Muscle of arm (tissue), 12 donors: ENCODE data around the gene TRIP12. TPM values are rescaled to one million over a fixed set of nuclear protein-coding genes. Genes with fewer than 3 reads are reported as not detected.
"Not testable (repeated sequence)": the region's sequence is repeated elsewhere in the genome, so short reads cannot be mapped to it uniquely, and the experiment has no call there.

Experiments used
- DNase-seq: peaks from one replicate; pipeline ENCODE4 v3.0.0-alpha.2; 2013
- polyA plus RNA-seq, 12 donors: library from polyadenylated mRNA; unstranded; fragments of 120-200 nt; gene quantifications; one replicate each; pipeline ENCODE4 v1.2.1, GENCODE V29; 2013; ENCODE audit not compliant: insufficient read length in 12 of 12

Gene TRIP12
- polyA plus RNA-seq, 12 donors = 162 to 611 (median 198) TPM

DNA sequence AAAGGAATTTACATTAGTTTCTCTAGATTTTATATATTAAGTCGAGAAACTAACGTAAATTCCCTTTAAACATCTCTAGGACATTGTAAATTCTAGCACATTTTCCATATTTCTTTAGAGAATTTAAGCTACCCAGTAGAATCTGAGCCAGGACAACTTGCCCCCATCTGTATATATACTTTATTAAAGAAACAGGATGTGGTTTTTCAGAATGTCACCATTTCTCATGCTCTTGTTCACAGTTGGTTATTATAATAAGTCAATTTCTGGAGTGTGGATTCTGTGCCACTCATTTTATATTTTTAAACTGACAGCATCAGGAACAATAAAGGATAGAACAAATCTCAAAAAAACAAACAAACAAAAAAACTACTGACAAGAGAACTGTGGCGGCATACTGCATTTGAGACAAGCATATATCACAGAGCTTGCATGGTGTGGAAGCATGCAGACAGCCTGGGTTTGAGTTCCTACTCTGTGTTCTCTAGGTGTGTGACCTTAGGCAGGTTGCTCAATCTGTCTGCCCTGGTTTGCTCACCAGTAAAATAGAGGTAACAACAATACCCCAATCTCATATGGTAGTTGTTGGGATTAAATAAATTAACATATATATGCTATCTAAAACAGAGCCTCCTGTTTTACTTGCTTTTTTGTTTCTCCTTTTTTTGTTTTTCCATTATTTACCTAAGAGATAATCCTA lies 146.0 kb downstream of the TRIP12 start:
- DNase-seq = no peak

- DNase-seq = no peak
Measured at GRCh38 chr2:229774237-229774636, 147.6 kb downstream of the TRIP12 start.

GRCh38 chr2:229768235-229768634 lies 153.6 kb downstream of the TRIP12 start:
- no peak for DNase-seq

- no peak for DNase-seq
Measured at GRCh38 chr2:229765721-229766120, 156.1 kb downstream of the TRIP12 start.

GRCh38 chr2:229761663-229762062 lies 160.1 kb downstream of the TRIP12 start:
- DNase-seq = no peak

GRCh38 chr2:229757462-229757861 lies 164.3 kb downstream of the TRIP12 start:
- not testable (repeated sequence) for DNase-seq

- DNase-seq = no peak
Measured at GRCh38 chr2:229752970-229753729, 168.7 kb downstream of the TRIP12 start.

DNA sequence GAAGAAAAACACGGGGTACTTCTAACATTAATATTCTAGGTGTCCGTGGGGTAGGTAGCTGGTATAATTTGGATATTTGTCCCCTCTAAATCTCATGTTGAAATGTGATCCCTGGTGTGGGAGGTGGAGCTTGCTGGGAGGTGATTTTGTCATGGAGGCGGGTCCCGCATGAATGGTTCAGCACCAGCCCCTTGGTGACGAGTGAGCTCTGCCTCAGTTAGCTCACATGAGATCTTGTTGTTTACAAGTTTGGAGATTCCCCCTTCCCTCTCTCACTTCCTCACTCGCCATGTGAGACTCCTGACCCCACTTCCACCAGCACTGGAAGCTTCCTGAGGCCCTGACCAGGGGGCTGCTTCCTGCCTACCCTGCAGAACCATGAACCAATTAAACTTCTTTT lies 172.0 kb downstream of the TRIP12 start:
- DNase-seq = no peak

DNA sequence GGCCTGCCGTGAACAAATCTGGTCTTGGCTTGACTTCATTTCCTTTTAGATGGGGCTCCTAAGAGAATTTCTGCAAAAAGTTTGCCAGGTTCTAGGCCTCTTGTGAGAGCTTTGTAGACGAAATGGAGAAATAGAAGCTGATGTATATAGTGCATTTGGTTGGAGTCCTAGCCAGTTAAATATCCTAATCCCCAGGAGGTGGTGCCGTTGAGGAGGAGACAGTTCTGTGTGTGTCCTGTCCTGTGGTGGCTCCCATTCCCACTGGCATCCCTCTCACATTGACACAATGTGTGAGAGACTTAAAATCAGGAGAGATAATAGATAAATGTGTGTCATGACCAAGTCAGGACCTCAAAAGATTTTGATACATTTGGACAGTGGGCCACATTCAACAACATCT lies 172.9 kb downstream of the TRIP12 start:
- no peak for DNase-seq

GRCh38 chr2:229742691-229743090 lies 179.1 kb downstream of the TRIP12 start:
- DNase-seq = not testable (repeated sequence)

GRCh38 chr2:229740279-229740678 lies 181.5 kb downstream of the TRIP12 start:
- DNase-seq = no peak

GRCh38 chr2:229738024-229738625 lies 183.7 kb downstream of the TRIP12 start:
- no peak for DNase-seq

DNA sequence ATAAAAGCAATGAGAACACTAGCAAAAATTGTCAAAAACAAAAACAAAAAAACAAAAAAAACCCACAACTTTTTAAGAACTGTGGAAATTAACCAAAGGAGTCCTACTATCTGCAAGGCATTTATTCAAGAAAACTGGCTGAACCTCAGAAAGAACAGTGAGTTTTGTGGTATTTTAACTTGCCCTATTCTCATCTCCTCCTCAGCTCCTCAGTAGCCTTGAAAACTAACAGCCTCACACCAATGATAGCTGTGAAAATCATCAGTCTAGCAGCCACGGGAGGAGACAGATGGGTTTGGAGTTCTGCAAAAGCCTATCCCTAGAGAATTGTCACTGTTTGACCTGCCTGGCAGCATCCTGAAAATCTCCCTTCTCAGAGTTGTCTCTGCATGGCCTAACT lies 187.4 kb downstream of the TRIP12 start:
- DNase-seq = no peak

DNA sequence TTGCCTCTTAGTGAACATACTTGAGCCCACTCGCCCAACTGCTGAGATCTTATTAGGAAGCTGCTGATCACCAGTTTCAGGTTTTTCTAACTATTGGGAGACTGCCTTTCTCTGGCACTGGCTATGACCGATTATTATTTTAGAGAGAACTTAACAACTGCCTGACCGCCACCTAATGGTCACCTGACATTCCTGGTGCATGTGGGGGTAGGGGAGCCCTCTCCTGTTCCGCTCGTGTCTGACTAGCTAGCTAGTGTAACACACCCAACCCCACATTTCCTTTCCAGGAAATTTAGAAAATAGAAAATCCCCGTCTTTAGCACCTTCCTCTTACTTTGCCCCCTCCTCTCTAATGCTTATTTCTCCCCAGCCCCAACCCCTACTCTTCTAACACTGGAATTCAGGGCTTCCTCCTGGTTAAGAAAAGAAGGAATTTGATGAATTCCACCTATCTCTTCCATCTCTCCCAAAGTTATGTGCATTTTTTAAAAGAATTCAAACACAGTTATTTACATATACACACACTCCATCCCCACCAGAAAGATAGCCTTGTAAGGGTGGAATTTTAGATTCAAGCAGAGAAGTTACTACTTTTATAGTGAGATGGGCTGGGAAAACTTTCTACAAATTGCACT lies 188.1 kb downstream of the TRIP12 start:
- DNase-seq = no peak

GRCh38 chr2:229732897-229733296 lies 188.9 kb downstream of the TRIP12 start:
- DNase-seq = no peak

DNA sequence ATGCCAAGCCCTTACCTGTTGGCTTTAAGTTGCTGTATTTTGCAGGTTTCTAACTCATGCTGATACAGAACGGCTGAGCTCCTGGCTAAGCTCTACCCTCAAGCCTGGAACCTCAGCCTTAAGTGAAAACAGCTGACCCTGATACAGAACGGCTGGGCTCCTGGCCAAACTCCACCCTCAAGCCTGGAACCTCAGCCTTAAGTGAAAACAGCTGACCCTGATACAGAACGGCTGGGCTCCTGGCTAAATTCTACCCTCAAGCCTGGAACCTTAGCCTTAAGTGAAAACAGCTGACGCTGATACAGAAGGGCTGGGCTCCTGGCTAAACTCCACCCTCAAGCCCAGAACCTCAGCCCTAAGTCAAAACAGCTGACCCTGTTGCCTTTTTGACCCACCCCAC lies 189.9 kb downstream of the TRIP12 start:
- DNase-seq = no peak

DNA sequence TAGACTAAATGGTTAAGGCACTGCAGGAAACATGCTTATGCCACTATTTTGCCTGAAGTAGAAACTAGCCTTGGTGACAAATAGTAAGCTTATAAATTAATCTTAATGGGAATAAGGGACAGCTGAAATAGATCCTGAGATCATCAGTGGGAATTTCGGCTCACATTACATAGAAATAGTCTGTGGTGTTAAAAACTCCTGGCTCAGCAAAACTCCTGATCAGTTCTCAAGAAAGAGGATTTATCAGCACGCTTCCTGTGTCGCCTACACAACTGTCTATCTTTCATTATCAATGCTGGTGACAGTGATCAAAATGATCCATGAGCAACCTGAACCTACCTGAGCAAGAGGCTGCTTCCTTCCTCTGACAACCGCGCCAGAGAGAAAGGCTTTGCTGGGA lies 190.4 kb downstream of the TRIP12 start:
- no peak for DNase-seq

DNA sequence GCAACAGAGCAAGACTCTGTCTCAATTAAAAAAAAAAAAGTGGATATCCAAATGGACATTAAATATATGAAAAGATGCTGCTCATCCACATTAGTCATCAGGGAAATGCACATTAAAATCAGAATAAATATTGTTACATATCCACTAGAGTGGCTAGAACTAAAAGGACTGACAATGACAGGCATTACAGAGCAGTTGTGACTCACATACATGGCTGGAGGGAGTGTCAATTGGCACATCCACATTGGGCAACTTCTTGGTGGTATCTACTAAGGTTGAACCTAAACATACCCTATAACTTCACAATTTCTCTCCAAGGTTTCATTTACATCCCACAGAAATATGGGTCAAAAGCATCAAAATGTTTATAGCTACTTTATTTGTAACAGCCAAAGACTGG lies 193.4 kb downstream of the TRIP12 start:
- DNase-seq = no peak

DNA sequence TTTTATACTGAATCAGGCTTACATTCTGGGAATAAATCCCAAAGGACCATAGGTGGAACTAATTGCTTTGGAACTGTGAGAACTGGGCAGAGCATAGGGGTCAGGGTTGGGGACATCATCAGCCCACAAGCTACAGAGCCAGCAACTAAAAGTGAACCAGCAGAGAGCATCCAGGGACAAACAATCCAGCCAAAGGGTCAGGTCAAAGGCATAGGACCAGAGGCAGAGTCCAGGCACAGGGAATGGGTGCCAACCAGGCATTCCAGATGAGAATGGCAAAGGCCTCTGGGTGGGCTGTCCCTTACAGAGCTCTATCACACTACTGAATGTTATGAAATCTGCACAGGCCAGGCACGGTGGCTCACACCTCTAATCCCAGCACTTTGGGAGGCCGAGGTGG lies 195.2 kb downstream of the TRIP12 start:
- no peak for DNase-seq

- no peak for DNase-seq
Measured at GRCh38 chr2:229725716-229726574, 195.9 kb downstream of the TRIP12 start.

DNA sequence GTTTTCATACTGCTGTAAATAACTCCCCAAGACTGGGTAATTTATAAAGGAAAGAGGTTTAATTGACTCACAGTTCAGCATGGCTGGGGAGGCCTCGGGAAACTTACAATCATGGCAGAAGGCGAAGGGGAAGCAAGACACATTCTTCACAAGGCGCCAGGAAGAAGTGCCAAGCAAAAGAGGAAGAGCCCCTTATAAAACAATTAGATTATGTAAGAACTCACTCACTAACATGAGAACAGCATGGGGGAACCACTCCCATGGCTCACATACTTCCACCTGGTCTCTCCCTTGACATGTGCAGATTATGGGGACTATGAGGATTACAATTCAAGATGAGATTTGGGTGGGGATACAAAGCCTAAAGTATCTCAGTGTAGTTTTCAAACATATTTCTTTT lies 198.6 kb downstream of the TRIP12 start:
- not testable (repeated sequence) for DNase-seq
